ENCODE measurements around the gene THRB.

The THRB gene

GRCh38 chr3:24342275-24342674 is 152.4 kb downstream of the THRB start:
- DNase-seq: no peak

GRCh38 chr3:24341668-24342067 is 153.0 kb downstream of the THRB start:
- DNase-seq: no peak

- DNase-seq: no peak
Observed at GRCh38 chr3:24340966-24341365, 153.7 kb downstream of the THRB start.

GRCh38 chr3:24340161-24340560 is 154.5 kb downstream of the THRB start:
- DNase-seq: no peak

GRCh38 chr3:24339266-24339825 is 155.3 kb downstream of the THRB start:
- no peak for DNase-seq

- DNase-seq: no peak
Observed at GRCh38 chr3:24338409-24339130, 156.1 kb downstream of the THRB start.

- no peak for DNase-seq
Observed at GRCh38 chr3:24336101-24336500, 158.5 kb downstream of the THRB start.

GRCh38 chr3:24332092-24332491 is 162.6 kb downstream of the THRB start:
- DNase-seq: no peak

GRCh38 chr3:24323272-24323671 is 171.4 kb downstream of the THRB start:
- DNase-seq: no peak

GRCh38 chr3:24320601-24321000 is 174.0 kb downstream of the THRB start:
- DNase-seq: no peak

GRCh38 chr3:24318677-24319287 is 175.9 kb downstream of the THRB start:
- no peak for DNase-seq

- no peak for DNase-seq
Observed at GRCh38 chr3:24316887-24317383, 177.7 kb downstream of the THRB start.

- DNase-seq: no peak
Observed at GRCh38 chr3:24315971-24316370, 178.7 kb downstream of the THRB start.

- no peak for DNase-seq
Observed at GRCh38 chr3:24315356-24315755, 179.3 kb downstream of the THRB start.

- DNase-seq: no peak
Observed at GRCh38 chr3:24311881-24312280, 182.8 kb downstream of the THRB start.

GRCh38 chr3:24310887-24311286 is 183.8 kb downstream of the THRB start:
- DNase-seq: no peak

GRCh38 chr3:24306518-24306917 is 188.1 kb downstream of the THRB start:
- DNase-seq: no peak

GRCh38 chr3:24305795-24306467 is 188.7 kb downstream of the THRB start:
- DNase-seq: no peak

GRCh38 chr3:24303057-24303754 is 191.4 kb downstream of the THRB start:
- DNase-seq: no peak

GRCh38 chr3:24302396-24302795 is 192.3 kb downstream of the THRB start:
- DNase-seq: no peak

- DNase-seq: no peak
Observed at GRCh38 chr3:24300949-24301348, 193.7 kb downstream of the THRB start.

- no peak for DNase-seq
Observed at GRCh38 chr3:24299806-24300626, 194.6 kb downstream of the THRB start.

Data from CD4-positive, alpha-beta T cell treated with Interferon gamma for 1 hour (primary cell).